Mucosa of descending colon (tissue), 3 donors: Measurements from ENCODE around the gene CYP2C18. TPM values are rescaled to one million over a fixed set of nuclear protein-coding genes. Genes with fewer than 3 reads are reported as not detected.

Source experiments
- ATAC-seq: fragments of 200-7000 bp; cut with Tn5 transposase; one replicate; pipeline ENCODE4 v1.9.1; 2020; ENCODE audit warnings: mild to moderate bottlenecking, moderate library complexity
- DNase-seq, 3 donors: peaks; one replicate each; pipeline ENCODE4 v3.0.0-alpha.2; 2020
- H3K36me3 ChIP-seq: fragments of 200-600 bp; one replicate; pipeline ENCODE4 v1.8.0; 2021; ENCODE audit warnings: low read depth, mild to moderate bottlenecking
- H3K4me1 ChIP-seq: fragments of 200-600 bp; one replicate; pipeline ENCODE4 v1.8.0; 2021; ENCODE audit warnings: low read depth, mild to moderate bottlenecking
- H3K4me3 ChIP-seq: fragments of 200-600 bp; one replicate; pipeline ENCODE4 v1.8.0; 2021; ENCODE audit warnings: mild to moderate bottlenecking
- H3K9me3 ChIP-seq: fragments of 200-600 bp; one replicate; pipeline ENCODE4 v1.8.0; 2021; ENCODE audit warnings: mild to moderate bottlenecking
- CTCF ChIP-seq: fragments of 200-600 bp; IDR thresholded peaks from one replicate; pipeline ENCODE4 v1.8.0; 2022; ENCODE audit warnings: antibody characterized with exemption, mild to moderate bottlenecking
- intact Hi-C, 2 donors: fragments of 100-400 bp; cut with DNase I in 1 of 2; cut with micrococcal nuclease in 1 of 2; formaldehyde crosslinking; loops; one replicate each; pipeline versions ENCODE4 v1.11.0 to v1.11.1; 2022; cut with DNase I, micrococcal nuclease
- total RNA-seq, 3 donors: library from RNA; stranded (reverse); fragmentation: NEBNext Ultra II Directional in 2 of 3; extraction: Animal tissue kit (Norgen Biotek cat#: 25700) in 2 of 3; gene quantifications; one replicate each; pipeline versions ENCODE4 v1.2.1 to v1.2.4, GENCODE V29; 2021 to 2023
- donor health status: DM: no; HTN: no; CAD: no; lungs with moderate emphysema.
- donor health status: DM: no; HTN: no; CAD: no.
- donor health status: DM: no; HTN: yes; CAD: no.

The CYP2C18 gene
- total RNA-seq, 3 donors from 2014 or later: 5.2 to 15.0 (median 6.5) TPM

DNA sequence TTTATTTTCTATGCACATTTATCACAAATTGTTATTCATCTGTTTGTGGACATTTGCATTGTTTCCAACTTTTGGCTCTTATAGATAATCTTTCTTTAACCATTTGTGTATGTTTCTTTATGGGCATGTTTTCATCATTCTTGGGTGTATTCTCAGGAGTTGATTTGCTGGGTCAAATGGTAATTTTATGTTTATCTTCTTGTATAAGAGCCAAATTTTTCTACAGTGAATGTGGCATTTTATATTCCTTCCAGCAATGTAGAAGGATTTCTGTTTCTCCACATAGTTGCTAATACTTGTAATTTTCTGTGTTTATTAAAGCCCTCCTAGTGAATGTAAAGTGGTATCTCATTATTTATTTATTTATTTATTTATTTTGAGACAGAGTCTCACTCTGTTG, 100.7 kb downstream of the CYP2C18 start:
- DNase-seq (no peak), ATAC-seq (no peak)
- intact Hi-C loops: no loop called here
- Histone ChIP-seq H3K36me3 (no peaks in the 10 kb centered on the region), H3K4me3 (no peak overlapping the region), H3K9me3 (no peaks in the 10 kb centered on the region), H3K4me1 (no peaks in the 10 kb centered on the region)
- no peak for TF ChIP-seq CTCF

DNA sequence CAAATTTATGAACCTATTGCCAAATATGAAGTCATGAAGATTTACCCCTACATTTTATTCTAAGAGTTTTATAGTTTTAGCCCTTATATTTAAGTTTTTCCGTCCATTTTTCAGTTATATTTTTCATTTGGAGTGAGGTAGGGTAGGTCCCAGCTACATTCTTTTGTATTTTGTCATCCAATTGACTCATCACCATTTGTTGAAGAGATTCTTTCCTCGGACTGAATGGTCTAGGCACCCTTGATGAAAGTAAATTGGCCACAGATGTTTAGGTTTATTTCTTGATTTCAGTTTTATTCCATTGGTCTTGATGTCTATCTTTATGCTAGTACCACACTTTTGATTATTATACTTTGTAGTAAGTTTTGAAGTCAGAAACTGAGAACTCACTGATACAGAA, 101.7 kb downstream of the CYP2C18 start:
- intact Hi-C loops: no loop called here
- TF ChIP-seq CTCF: no peak
- no peaks in the 10 kb centered on the region for H3K9me3 ChIP-seq
- H3K36me3 ChIP-seq: no peaks in the 10 kb centered on the region
- DNase-seq: no peak
- ATAC-seq: no peak
- no peaks in the 10 kb centered on the region for H3K4me1 ChIP-seq
- no peak overlapping the region for H3K4me3 ChIP-seq

Other genes with a start within 250 kb of the CYP2C18 start
- 10 to 100 TPM in 2 of 3 donors, 1 to 10 TPM in 1; 6.4 to 33.2 (median 11.6) TPM for gene HELLS, start 137.9 kb upstream of the CYP2C18 start, total RNA-seq
- gene CYP2C19, start 79.0 kb downstream of the CYP2C18 start, total RNA-seq: 1 to 10 TPM in 2 of 3 donors, under 1 TPM in 1; 0.65 to 2.0 (median 1.5) TPM